ENCODE data around the gene ZNF280B. TPM values are rescaled to one million over a fixed set of nuclear protein-coding genes. Genes with fewer than 3 reads are reported as not detected.
"Not testable (repeated sequence)": the region's sequence is repeated elsewhere in the genome, so short reads cannot be mapped to it uniquely, and the experiment has no call there.

Gene ZNF280B
- total RNA-seq, 1 donor from 2014 or later, result 0.20 TPM

GRCh38 chr22:22464541-22465054, 43.9 kb downstream of the ZNF280B start:
- no peak for DNase-seq (ENCODE audit: low read depth in 2 of 2)

- DNase-seq (ENCODE audit: low read depth in 2 of 2), result peak; percentile 58 to 72
Observed at GRCh38 chr22:22463855-22464540, 44.5 kb downstream of the ZNF280B start.

- DNase-seq (ENCODE audit: low read depth in 2 of 2), result peak; percentile 2 to 12
Observed at GRCh38 chr22:22462813-22463567, 45.6 kb downstream of the ZNF280B start.

- no peak for DNase-seq (ENCODE audit: low read depth in 2 of 2)
Observed at GRCh38 chr22:22461583-22461982, 47.0 kb downstream of the ZNF280B start.

- no peak for DNase-seq (ENCODE audit: low read depth in 2 of 2)
Observed at GRCh38 chr22:22461111-22461510, 47.4 kb downstream of the ZNF280B start.

- peak; percentile 12 to 33 for DNase-seq (ENCODE audit: low read depth in 2 of 2)
Observed at GRCh38 chr22:22460635-22461034, 47.9 kb downstream of the ZNF280B start.

GRCh38 chr22:22460060-22460459, 48.5 kb downstream of the ZNF280B start:
- no peak for DNase-seq (ENCODE audit: low read depth in 2 of 2)

- DNase-seq (ENCODE audit: low read depth in 2 of 2), result no peak
Observed at GRCh38 chr22:22458896-22459588, 49.5 kb downstream of the ZNF280B start.

- DNase-seq (ENCODE audit: low read depth in 2 of 2), result no peak
Observed at GRCh38 chr22:22458387-22458786, 50.2 kb downstream of the ZNF280B start.

- DNase-seq (ENCODE audit: low read depth in 2 of 2), result no peak
Observed at GRCh38 chr22:22454997-22455396, 53.5 kb downstream of the ZNF280B start.

- no peak for DNase-seq (ENCODE audit: low read depth in 2 of 2)
Observed at GRCh38 chr22:22452996-22453686, 55.4 kb downstream of the ZNF280B start.

GRCh38 chr22:22452211-22452610, 56.3 kb downstream of the ZNF280B start:
- DNase-seq (ENCODE audit: low read depth in 2 of 2), result no peak

GRCh38 chr22:22450343-22450839, 58.2 kb downstream of the ZNF280B start:
- no peak for DNase-seq (ENCODE audit: low read depth in 2 of 2)

GRCh38 chr22:22449819-22450218, 58.7 kb downstream of the ZNF280B start:
- no peak for DNase-seq (ENCODE audit: low read depth in 2 of 2)

GRCh38 chr22:22446517-22446916, 62.0 kb downstream of the ZNF280B start:
- no peak for DNase-seq (ENCODE audit: low read depth in 2 of 2)

GRCh38 chr22:22444007-22444589, 64.4 kb downstream of the ZNF280B start:
- not testable (repeated sequence) for DNase-seq (ENCODE audit: low read depth in 2 of 2)

- DNase-seq (ENCODE audit: low read depth in 2 of 2), result no peak
Observed at GRCh38 chr22:22442928-22443709, 65.4 kb downstream of the ZNF280B start.

- not testable (repeated sequence) for DNase-seq (ENCODE audit: low read depth in 2 of 2)
Observed at GRCh38 chr22:22441626-22442025, 66.9 kb downstream of the ZNF280B start.

GRCh38 chr22:22440188-22440587, 68.4 kb downstream of the ZNF280B start:
- no peak for DNase-seq (ENCODE audit: low read depth in 2 of 2)
